ENCODE data around the gene CYB561D1.

Gene CYB561D1

DNA sequence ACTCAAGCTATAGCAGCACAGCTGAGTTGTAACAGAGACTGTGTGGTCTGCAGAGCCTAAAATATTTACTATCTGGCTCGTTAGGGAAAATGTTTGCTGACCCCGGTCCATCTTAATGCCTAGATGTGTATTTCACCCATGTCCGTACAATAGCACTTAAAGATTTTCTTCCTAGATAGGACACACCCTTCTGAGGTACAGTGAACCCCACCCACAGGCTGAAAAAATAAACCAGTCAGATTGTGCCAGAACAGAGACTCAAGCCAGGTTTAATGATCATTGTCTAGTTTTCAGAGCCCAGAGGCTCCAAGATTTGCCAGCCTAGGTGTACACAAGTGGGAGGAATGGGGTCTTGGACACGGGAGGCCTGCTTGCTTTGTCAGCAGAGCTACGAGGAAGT is 10.0 kb downstream of the CYB561D1 start:
- H3K27me3 ChIP-seq (ENCODE audit: insufficient read depth, low read length, poor library complexity) = no peaks in the 10 kb centered on the region
- no peak overlapping the region for H3K4me2 ChIP-seq (ENCODE audit: insufficient read depth, low read length)
- H4K20me1 ChIP-seq (ENCODE audit: insufficient read depth, low read length) = 0 out of 2 replicates have a peak, but pooled peaks cover 8% of the 10 kb centered on the region
- DNase-seq (no peak), ATAC-seq (ENCODE audit: insufficient read depth, low read depth) (no peak)
- H3K9me3 ChIP-seq (ENCODE audit: insufficient read depth, low read length, severe bottlenecking) = no peaks in the 10 kb centered on the region
- H3K9ac ChIP-seq (ENCODE audit: low read depth, low read length) = no peak overlapping the region
- H3K79me2 ChIP-seq (ENCODE audit: insufficient read depth, low read length) = no peaks in the 10 kb centered on the region
- peaks cover 21% of the 10 kb centered on the region for H3K36me3 ChIP-seq (ENCODE audit: insufficient read depth, low read length)
- H3K4me1 ChIP-seq (ENCODE audit: insufficient read depth, low read length) = peaks cover 25% of the 10 kb centered on the region
- no peak overlapping the region for H3K4me3 ChIP-seq (ENCODE audit: low read depth in 1 of 2, low read length in 2 of 2)
- TF ChIP-seq EZH2 (IDR thresholded peaks at IDR 0.05; ENCODE audit: borderline replicate concordance, low read depth, low read length, severe bottlenecking) = no peak
- TF ChIP-seq, protein P1, sequence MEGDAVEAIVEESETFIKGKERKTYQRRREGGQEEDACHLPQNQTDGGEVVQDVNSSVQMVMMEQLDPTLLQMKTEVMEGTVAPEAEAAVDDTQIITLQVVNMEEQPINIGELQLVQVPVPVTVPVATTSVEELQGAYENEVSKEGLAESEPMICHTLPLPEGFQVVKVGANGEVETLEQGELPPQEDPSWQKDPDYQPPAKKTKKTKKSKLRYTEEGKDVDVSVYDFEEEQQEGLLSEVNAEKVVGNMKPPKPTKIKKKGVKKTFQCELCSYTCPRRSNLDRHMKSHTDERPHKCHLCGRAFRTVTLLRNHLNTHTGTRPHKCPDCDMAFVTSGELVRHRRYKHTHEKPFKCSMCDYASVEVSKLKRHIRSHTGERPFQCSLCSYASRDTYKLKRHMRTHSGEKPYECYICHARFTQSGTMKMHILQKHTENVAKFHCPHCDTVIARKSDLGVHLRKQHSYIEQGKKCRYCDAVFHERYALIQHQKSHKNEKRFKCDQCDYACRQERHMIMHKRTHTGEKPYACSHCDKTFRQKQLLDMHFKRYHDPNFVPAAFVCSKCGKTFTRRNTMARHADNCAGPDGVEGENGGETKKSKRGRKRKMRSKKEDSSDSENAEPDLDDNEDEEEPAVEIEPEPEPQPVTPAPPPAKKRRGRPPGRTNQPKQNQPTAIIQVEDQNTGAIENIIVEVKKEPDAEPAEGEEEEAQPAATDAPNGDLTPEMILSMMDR (IDR thresholded peaks at IDR 0.05; ENCODE audit: borderline replicate concordance, extremely low read depth, low read length, poor library complexity, severe bottlenecking) = no peak
- H3K27ac ChIP-seq (ENCODE audit: low read length) = no peak overlapping the region
- H2AFZ ChIP-seq (ENCODE audit: low read depth, low read length) = no peak overlapping the region

DNA sequence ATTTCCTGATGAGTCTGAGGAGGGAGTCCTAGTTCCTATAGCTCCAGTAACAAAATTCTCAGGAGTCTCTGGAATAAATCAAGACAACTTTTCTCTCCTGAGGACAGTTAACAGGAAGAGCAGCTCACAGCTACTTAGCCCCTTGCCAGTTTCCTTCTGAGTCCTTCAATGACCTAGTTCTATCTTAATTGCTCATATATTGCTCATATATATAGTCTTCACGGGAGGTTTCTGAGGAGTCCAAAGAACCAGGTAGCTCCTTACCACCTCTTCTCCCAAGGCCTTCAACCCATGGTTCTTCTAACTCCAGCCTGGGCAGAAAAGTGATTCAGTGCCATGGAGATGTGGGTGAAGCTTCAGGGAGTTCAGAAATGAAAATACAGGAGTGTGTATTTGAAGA is 11.1 kb downstream of the CYB561D1 start:
- no peak for TF ChIP-seq EZH2 (IDR thresholded peaks at IDR 0.05; ENCODE audit: borderline replicate concordance, low read depth, low read length, severe bottlenecking)
- TF ChIP-seq, protein P1 (IDR thresholded peaks at IDR 0.05; ENCODE audit: borderline replicate concordance, extremely low read depth, low read length, poor library complexity, severe bottlenecking) = no peak
- H3K4me3 ChIP-seq (ENCODE audit: low read depth in 1 of 2, low read length in 2 of 2) = no peak overlapping the region
- no peak overlapping the region for H3K4me2 ChIP-seq (ENCODE audit: insufficient read depth, low read length)
- H3K79me2 ChIP-seq (ENCODE audit: insufficient read depth, low read length) = no peaks in the 10 kb centered on the region
- no peaks in the 10 kb centered on the region for H3K9me3 ChIP-seq (ENCODE audit: insufficient read depth, low read length, severe bottlenecking)
- DNase-seq (no peak), ATAC-seq (ENCODE audit: insufficient read depth, low read depth) (no peak)
- no peak overlapping the region for H3K9ac ChIP-seq (ENCODE audit: low read depth, low read length)
- H3K36me3 ChIP-seq (ENCODE audit: insufficient read depth, low read length) = peaks cover 14% of the 10 kb centered on the region
- peaks cover 32% of the 10 kb centered on the region for H3K4me1 ChIP-seq (ENCODE audit: insufficient read depth, low read length)
- 0 out of 2 replicates have a peak, but pooled peaks cover 7% of the 10 kb centered on the region for H4K20me1 ChIP-seq (ENCODE audit: insufficient read depth, low read length)
- peaks cover 4% of the 10 kb centered on the region for H3K27me3 ChIP-seq (ENCODE audit: insufficient read depth, low read length, poor library complexity)
- no peak overlapping the region for H2AFZ ChIP-seq (ENCODE audit: low read depth, low read length)
- H3K27ac ChIP-seq (ENCODE audit: low read length) = no peak overlapping the region

DNA sequence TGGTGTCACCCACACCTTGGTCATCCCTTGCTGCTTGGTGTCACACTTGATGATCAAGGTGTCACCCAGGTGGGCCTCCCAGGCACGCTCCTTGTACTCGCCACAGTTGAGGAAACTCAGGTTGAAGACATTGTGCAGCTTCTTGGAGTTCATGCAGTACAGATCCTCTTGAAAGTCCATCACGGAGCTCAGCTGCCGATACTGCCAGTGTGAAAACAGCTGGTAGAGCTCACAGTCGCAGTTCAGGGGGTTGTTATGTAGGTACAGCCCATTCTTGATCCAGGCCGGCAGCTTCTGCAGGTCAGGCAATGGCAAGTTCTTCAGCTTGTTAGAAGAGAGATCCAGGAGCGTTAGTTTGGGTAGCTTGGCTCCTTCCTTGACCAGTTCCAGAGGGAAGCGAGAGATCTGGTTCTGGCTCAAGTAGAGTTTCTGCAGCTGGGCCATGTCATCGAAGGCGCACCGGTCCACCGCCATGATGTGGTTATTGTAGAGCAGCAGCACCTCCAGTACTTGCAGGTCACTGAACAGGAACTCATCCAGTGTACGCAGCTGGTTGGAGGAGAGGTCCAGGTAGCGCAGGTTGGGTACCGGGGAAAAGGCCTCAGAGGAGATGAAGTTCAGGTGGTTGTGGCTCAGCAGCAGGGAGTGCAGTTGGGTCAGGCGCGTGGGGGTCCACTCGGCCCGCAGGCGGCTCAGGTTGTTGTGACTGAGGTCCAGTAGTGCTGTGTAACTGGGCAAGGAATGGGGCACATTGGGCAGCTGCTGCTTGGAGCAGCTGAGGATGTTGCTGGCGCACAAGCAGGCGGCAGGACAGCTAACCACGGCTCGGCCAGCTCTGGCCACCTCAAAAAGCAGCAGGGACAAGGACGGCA is 14.3 kb downstream of the CYB561D1 start:
- Histone ChIP-seq H3K9ac (ENCODE audit: low read depth, low read length) (no peak overlapping the region), H3K36me3 (ENCODE audit: insufficient read depth, low read length) (no peaks in the 10 kb centered on the region), H4K20me1 (ENCODE audit: insufficient read depth, low read length) (no peaks in the 10 kb centered on the region), H3K4me1 (ENCODE audit: insufficient read depth, low read length) (peaks cover 9% of the 10 kb centered on the region; the same call in 1 of the 2 replicates), H3K4me3 (ENCODE audit: low read depth in 1 of 2, low read length in 2 of 2) (no peak overlapping the region), H3K4me2 (ENCODE audit: insufficient read depth, low read length) (no peak overlapping the region), H3K27ac (ENCODE audit: low read length) (no peak overlapping the region), H3K27me3 (ENCODE audit: insufficient read depth, low read length, poor library complexity) (peaks cover 12% of the 10 kb centered on the region), H3K79me2 (ENCODE audit: insufficient read depth, low read length) (no peaks in the 10 kb centered on the region), H3K9me3 (ENCODE audit: insufficient read depth, low read length, severe bottlenecking) (no peaks in the 10 kb centered on the region), H2AFZ (ENCODE audit: low read depth, low read length) (no peak overlapping the region)
- TF ChIP-seq EZH2 (IDR thresholded peaks at IDR 0.05; ENCODE audit: borderline replicate concordance, low read depth, low read length, severe bottlenecking) = no peak
- TF ChIP-seq, protein P1 (IDR thresholded peaks at IDR 0.05; ENCODE audit: borderline replicate concordance, extremely low read depth, low read length, poor library complexity, severe bottlenecking) = no peak
- ATAC-seq (ENCODE audit: insufficient read depth, low read depth) (no peak), DNase-seq (no peak)
